Measurements from ENCODE around the gene SAV1. TPM values are rescaled to one million over a fixed set of nuclear protein-coding genes. Genes with fewer than 3 reads are reported as not detected.
A peak's percentile ranks its signal among the peaks of the same experiment; 100 is the strongest.

Gene SAV1
- total and polyA plus RNA-seq, 2 of the 4 experiments (the other 2 are of a cell fraction): 17.0 to 18.8 TPM

DNA sequence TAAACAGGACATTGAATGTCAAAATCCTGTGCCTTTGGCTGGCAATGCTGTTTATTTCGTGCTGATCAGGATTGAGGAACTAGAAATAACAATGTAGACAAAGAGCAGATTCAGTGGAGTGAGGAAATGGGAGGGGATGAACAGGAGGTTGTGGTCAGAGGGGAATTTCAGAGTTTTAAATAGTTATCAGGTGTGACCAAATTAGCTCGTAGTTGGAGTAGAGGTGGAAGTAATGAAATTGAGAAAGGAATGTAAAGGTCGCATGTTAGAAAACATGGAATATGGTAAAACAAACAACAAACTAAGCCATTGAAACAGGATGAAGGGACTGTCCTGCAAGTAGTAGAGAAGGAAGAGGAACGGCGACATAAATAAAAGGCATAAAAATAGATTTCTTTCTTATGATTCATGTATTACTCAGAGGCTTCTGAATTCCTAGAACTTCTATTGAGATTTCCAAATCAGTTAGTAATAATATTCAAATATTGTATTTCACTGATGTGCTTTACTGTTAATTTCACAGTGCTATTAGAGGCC, 9.5 kb upstream of the SAV1 start:
- no TSS peak for BruUV-seq (replicated peaks)

More for the DNA sequence above, 9.5 kb upstream of the SAV1 start:
- DNase-seq: peak; percentile 67
- Histone ChIP-seq H2AK5ac (ENCODE audit: low read depth, low read length) (0 out of 2 replicates have a peak overlapping the region, but pooled peaks have one; percentile 45), H2BK5ac (ENCODE audit: low read depth, low read length, poor library complexity, severe bottlenecking) (peak overlapping the region; percentile 95), H3K9ac (ENCODE audit: low read depth, low read length) (peak overlapping the region; percentile 68; the same call in 1 of the 2 replicates), H3K4me2 (ENCODE audit: low read depth, low read length) (peak overlapping the region; percentile 90; the same call in 1 of the 2 replicates), H2AK9ac (replicated peaks; ENCODE audit: low read depth, low read length, poor library complexity) (no peak overlapping the region), H3K9me3 (ENCODE audit: control insufficient read depth, insufficient read depth, low read length) (no peaks in the 10 kb centered on the region), H4K91ac (ENCODE audit: insufficient read depth, low read depth, low read length) (peak overlapping the region; percentile 92), H3K4ac (ENCODE audit: low read depth, low read length) (peak overlapping the region; percentile 96; the same call in 1 of the 2 replicates), H4K5ac (ENCODE audit: low read depth, low read length) (peak overlapping the region; percentile 95), H3K18ac (ENCODE audit: low read depth, low read length) (peak overlapping the region; percentile 97; the same call in 1 of the 2 replicates), H3K79me1 (ENCODE audit: low read depth in 1 of 2, low read length in 2 of 2) (peaks cover 0 to 10% of the 10 kb centered on the region in 2 experiments; a peak in 1 of 4 replicates), H3K4me3 (ENCODE audit: insufficient read depth, low read depth, low read length) (peak overlapping the region; percentile 11; the same call in 1 of the 2 replicates), H4K8ac (ENCODE audit: low read depth in 2 of 2, low read length in 2 of 2) (peak overlapping the region; percentile 86 to 97), H2BK120ac (ENCODE audit: low read depth, low read length) (peak overlapping the region; percentile 99), H3K36me3 (ENCODE audit: control insufficient read depth, insufficient read depth, low read length) (no peaks in the 10 kb centered on the region), H3K27me3 (ENCODE audit: control insufficient read depth, insufficient read depth, low read length) (no peaks in the 10 kb centered on the region), H3K14ac (replicated peaks; ENCODE audit: low read depth, low read length) (peak overlapping the region; percentile 96; the same call in 1 of the 2 replicates), H3K4me1 (ENCODE audit: control insufficient read depth, insufficient read depth, low read length) (peaks cover 20% of the 10 kb centered on the region), H4K20me1 (ENCODE audit: insufficient read depth, low read length) (no peaks in the 10 kb centered on the region), H3K9me1 (ENCODE audit: insufficient read depth, low read length) (peaks cover 16% of the 10 kb centered on the region), H2BK15ac (ENCODE audit: low read depth, low read length) (peak overlapping the region; percentile 89), H3K23ac (ENCODE audit: low read depth, low read length) (peak overlapping the region; percentile 82), H2AFZ (replicated peaks; ENCODE audit: low read length, poor library complexity) (no peak overlapping the region), H3K27ac (ENCODE audit: insufficient read depth, low read length) (peak overlapping the region; percentile 94; the same call in 1 of the 2 replicates), H2BK20ac (ENCODE audit: low read depth, low read length) (peak overlapping the region; percentile 99), H3K56ac (ENCODE audit: extremely low read depth, insufficient read depth, low read length) (peak overlapping the region; percentile 85)
- dilution Hi-C loops (cut with HindIII; ENCODE audit: low sequenced_read_pairs, unreplicated experiment): no loop called here
- TF ChIP-seq CHD1 (IDR thresholded peaks at IDR 0.05; ENCODE audit: low read depth, low read length): no peak
- TF ChIP-seq FOS (IDR thresholded peaks at IDR 0.05; ENCODE audit: low read depth, low read length): peak; percentile 41; the same call in 1 of the 2 replicates
- peak; percentile 7; the same call in 1 of the 2 replicates for TF ChIP-seq CEBPB (IDR thresholded peaks at IDR 0.05; ENCODE audit: low read depth, low read length)
- no peak for TF ChIP-seq POLR2A (IDR thresholded peaks at IDR 0.05; ENCODE audit: low read depth, low read length)
- no peak for TF ChIP-seq SMC3 (IDR thresholded peaks at IDR 0.05; ENCODE audit: low read depth, low read length)
- intact Hi-C loops (cut with micrococcal nuclease): no loop called here
- in situ Hi-C loops (cut with MboI; ENCODE audit: low sequenced_read_pairs): no loop called here
- no CpG with 5 or more reads among the region's 5 CpGs for WGBS, 2 experiments (ENCODE audit: extremely low coverage in 2 of 2, insufficient read length in 1 of 2)
- peak; percentile 78 for ATAC-seq (ENCODE audit: low read depth)
- POLR2A ChIA-PET (ENCODE audit: unreplicated experiment): interaction anchor here (1.5 kb wide), 1 partner anchor 9 kb away, joined by 5 read pairs; the partner anchor contains the start of gene SAV1
- CTCF ChIA-PET: interaction anchor here (1.1 to 1.3 kb wide), 2 partner anchors 9 to 43 kb away, joined by 3 to 4 read pairs; no protein-coding TSS in a partner anchor
